Vagina (tissue), 2 donors: ENCODE data around the gene SERGEF. TPM values are rescaled to one million over a fixed set of nuclear protein-coding genes. Genes with fewer than 3 reads are reported as not detected.

Experiments used
- DNase-seq, 2 donors: peaks; one replicate each; pipeline ENCODE4 v3.0.0-alpha.2; 2017; ENCODE audit errors: extremely low spot score in 2 of 2
- H3K27ac ChIP-seq: fragments of 200-600 bp; sonication (generic); one replicate; pipeline ENCODE4 v1.5.1; 2019
- H3K27me3 ChIP-seq: fragments of 200-600 bp; sonication (generic); one replicate; pipeline ENCODE4 v1.5.1; 2019
- H3K36me3 ChIP-seq, 2 donors: fragments of 200-600 bp; sonication (generic); one replicate each; pipeline ENCODE4 v1.5.1; 2017 to 2019
- H3K4me1 ChIP-seq: fragments of 200-600 bp; sonication (generic); one replicate; pipeline ENCODE4 v1.5.1; 2019
- H3K4me3 ChIP-seq, 2 donors: fragments of 200-600 bp; sonication (generic); 1 replicate in 1 of 2; 2 replicates in 1 of 2; pipeline ENCODE4 v1.5.1; 2016 to 2019
- H3K9me3 ChIP-seq: fragments of 200-600 bp; sonication (generic); one replicate; pipeline ENCODE4 v1.5.1; 2019
- POLR2A ChIP-seq, 2 donors: fragments of 450-650 bp; IDR thresholded peaks; one replicate each; pipeline ENCODE4 v1.6.1; 2017; ENCODE audit warnings: antibody characterized with exemption in 2 of 2, mild to moderate bottlenecking in 2 of 2, moderate library complexity in 2 of 2
- POLR2AphosphoS5 ChIP-seq, 2 donors: sonication (generic); formaldehyde crosslinking; IDR thresholded peaks; one replicate each; pipeline ENCODE4 v1.9.0; 2017; ENCODE audit warnings: antibody characterized with exemption in 2 of 2, mild to moderate bottlenecking in 2 of 2, low read depth in 1 of 2; ENCODE audit not compliant: insufficient read depth in 1 of 2
- intact Hi-C: fragments of 100-400 bp; cut with DNase I; formaldehyde crosslinking; loops from one replicate; pipeline ENCODE4 v1.15.1; 2023
- total RNA-seq: library from RNA; depleted of rRNA; stranded (reverse); fragments of >200 nt; gene quantifications from one replicate; pipeline ENCODE4 v1.2.3, GENCODE V29; 2016
- TF ChIP-seq, protein P1 (sequence below), 3 experiments: fragments of 450-650 bp in 2 of 3; fragments of 200-600 bp in 1 of 3; sonication (generic) in 1 of 3; IDR thresholded peaks; one replicate each; pipeline ENCODE4 v1.5.1; 2017 to 2019; ENCODE audit warnings: antibody characterized with exemption in 3 of 3, mild to moderate bottlenecking in 2 of 3, moderate library complexity in 2 of 3

SERGEF gene
- total RNA-seq, 1 donor from 2014 or later = 30.7 TPM

DNA sequence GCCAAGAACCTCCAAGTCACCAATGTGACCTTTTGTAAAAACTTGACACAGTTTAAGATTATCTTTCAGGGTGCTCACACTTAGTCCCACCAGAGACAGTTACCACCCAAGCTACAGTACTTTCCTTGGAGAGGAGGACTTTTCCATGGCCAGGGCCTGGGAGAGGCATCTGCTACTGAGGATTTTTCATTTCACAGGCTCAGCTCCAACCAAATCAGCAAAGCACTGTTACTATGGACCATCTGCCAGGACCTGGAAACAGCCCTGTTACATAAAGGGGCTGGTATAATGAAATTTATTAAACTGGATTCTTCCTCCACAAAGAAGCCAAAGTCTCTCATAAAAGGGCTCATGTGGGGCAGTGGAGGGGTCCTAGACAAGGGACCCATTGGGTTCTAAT lies 38.6 kb downstream of the SERGEF start:
- TF ChIP-seq POLR2A (IDR thresholded peaks at IDR 0.05) (no peak), POLR2AphosphoS5 (IDR thresholded peaks at IDR 0.05; ENCODE audit: insufficient read depth in 1 of 2, low read depth in 1 of 2) (no peak)
- TF ChIP-seq, protein P1, sequence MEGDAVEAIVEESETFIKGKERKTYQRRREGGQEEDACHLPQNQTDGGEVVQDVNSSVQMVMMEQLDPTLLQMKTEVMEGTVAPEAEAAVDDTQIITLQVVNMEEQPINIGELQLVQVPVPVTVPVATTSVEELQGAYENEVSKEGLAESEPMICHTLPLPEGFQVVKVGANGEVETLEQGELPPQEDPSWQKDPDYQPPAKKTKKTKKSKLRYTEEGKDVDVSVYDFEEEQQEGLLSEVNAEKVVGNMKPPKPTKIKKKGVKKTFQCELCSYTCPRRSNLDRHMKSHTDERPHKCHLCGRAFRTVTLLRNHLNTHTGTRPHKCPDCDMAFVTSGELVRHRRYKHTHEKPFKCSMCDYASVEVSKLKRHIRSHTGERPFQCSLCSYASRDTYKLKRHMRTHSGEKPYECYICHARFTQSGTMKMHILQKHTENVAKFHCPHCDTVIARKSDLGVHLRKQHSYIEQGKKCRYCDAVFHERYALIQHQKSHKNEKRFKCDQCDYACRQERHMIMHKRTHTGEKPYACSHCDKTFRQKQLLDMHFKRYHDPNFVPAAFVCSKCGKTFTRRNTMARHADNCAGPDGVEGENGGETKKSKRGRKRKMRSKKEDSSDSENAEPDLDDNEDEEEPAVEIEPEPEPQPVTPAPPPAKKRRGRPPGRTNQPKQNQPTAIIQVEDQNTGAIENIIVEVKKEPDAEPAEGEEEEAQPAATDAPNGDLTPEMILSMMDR (IDR thresholded peaks at IDR 0.05) = no peak
- Histone ChIP-seq H3K27ac (peak overlapping the region; percentile 64), H3K36me3 (peaks cover 0 to 8% of the 10 kb centered on the region in 2 donors), H3K4me3 (no peak overlapping the region), H3K27me3 (no peaks in the 10 kb centered on the region), H3K9me3 (no peaks in the 10 kb centered on the region), H3K4me1 (no peaks in the 10 kb centered on the region)
- no peak for DNase-seq
- intact Hi-C loops = loop anchor here (10.0 kb wide), 1 partner anchor 379 kb away; no protein-coding TSS in a partner anchor

DNA sequence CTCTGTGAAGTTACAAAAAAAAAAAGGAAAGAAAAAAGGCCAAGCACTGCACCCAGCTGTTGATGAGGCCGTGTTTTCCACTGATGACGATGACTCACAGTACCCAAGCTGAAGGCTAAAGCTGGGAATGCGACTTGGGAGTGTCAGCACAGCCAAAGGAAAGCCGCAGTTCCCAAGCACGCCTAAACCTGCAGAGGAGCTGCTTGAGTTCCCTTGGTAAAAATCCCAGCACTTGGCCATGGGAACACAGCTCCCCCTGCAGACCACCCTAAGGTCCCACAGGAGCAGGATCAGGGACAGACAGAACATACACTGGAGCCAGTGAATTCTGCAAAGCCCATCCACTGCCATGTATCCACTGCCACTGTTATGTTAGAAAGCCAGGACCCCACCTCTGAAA lies 39.9 kb downstream of the SERGEF start:
- Histone ChIP-seq H3K27me3 (no peaks in the 10 kb centered on the region), H3K27ac (peak overlapping the region; percentile 64), H3K4me3 (no peak overlapping the region), H3K4me1 (no peaks in the 10 kb centered on the region), H3K9me3 (no peaks in the 10 kb centered on the region), H3K36me3 (peaks cover 0 to 8% of the 10 kb centered on the region in 2 donors)
- intact Hi-C loops = loop anchor here (10.0 kb wide), 1 partner anchor 378 kb away; no protein-coding TSS in a partner anchor
- TF ChIP-seq, protein P1 (IDR thresholded peaks at IDR 0.05) = peak in 1 of 3 experiments; percentile 72
- TF ChIP-seq POLR2A (IDR thresholded peaks at IDR 0.05) = no peak
- TF ChIP-seq POLR2AphosphoS5 (IDR thresholded peaks at IDR 0.05; ENCODE audit: insufficient read depth in 1 of 2, low read depth in 1 of 2) = peak in 1 of 2 donors; percentile 38
- no peak for DNase-seq

DNA sequence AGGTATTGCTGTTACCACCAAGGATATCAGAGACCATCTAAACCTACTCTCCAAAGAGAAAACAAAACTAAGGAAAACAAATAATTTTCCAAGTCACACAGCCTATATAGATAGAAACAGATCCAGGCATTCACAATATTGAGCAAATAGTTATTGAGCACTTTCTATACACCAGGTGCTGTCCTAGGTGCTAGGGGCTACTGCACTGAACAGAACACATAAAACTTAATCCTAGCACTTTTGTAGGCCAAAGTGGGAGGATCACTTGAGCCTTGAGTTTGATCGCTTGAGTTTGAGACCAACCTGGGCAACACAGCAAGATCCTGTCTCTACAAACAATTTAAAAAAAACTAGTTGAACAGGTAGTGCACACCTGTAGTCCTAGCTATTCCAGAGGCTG lies 44.6 kb downstream of the SERGEF start:
- Histone ChIP-seq H3K27ac (no peak overlapping the region), H3K36me3 (peaks cover 0 to 11% of the 10 kb centered on the region in 2 donors), H3K4me3 (no peak overlapping the region), H3K9me3 (no peaks in the 10 kb centered on the region), H3K27me3 (no peaks in the 10 kb centered on the region), H3K4me1 (no peaks in the 10 kb centered on the region)
- intact Hi-C loops = no loop called here
- TF ChIP-seq POLR2A (IDR thresholded peaks at IDR 0.05) (no peak), POLR2AphosphoS5 (IDR thresholded peaks at IDR 0.05; ENCODE audit: insufficient read depth in 1 of 2, low read depth in 1 of 2) (no peak)
- TF ChIP-seq, protein P1 (IDR thresholded peaks at IDR 0.05) = no peak
- DNase-seq = no peak

GRCh38 chr11:17967661-17968060 lies 45.2 kb downstream of the SERGEF start:
- H3K4me1 ChIP-seq = no peaks in the 10 kb centered on the region
- H3K9me3 ChIP-seq = no peaks in the 10 kb centered on the region
- H3K27me3 ChIP-seq = no peaks in the 10 kb centered on the region
- intact Hi-C loops = no loop called here
- H3K27ac ChIP-seq = no peak overlapping the region
- no peak overlapping the region for H3K4me3 ChIP-seq
- H3K36me3 ChIP-seq = peaks cover 0 to 11% of the 10 kb centered on the region in 2 donors
- DNase-seq = no peak
- TF ChIP-seq POLR2A (IDR thresholded peaks at IDR 0.05) (no peak), POLR2AphosphoS5 (IDR thresholded peaks at IDR 0.05; ENCODE audit: insufficient read depth in 1 of 2, low read depth in 1 of 2) (no peak)
- TF ChIP-seq, protein P1 (IDR thresholded peaks at IDR 0.05) = no peak

GRCh38 chr11:17960091-17960490 lies 52.8 kb downstream of the SERGEF start:
- no peak for DNase-seq
- peaks cover 0 to 16% of the 10 kb centered on the region in 2 donors for H3K36me3 ChIP-seq
- no peak overlapping the region for H3K4me3 ChIP-seq
- intact Hi-C loops = no loop called here
- H3K27me3 ChIP-seq = no peaks in the 10 kb centered on the region
- no peak overlapping the region for H3K27ac ChIP-seq
- no peak for TF ChIP-seq POLR2A (IDR thresholded peaks at IDR 0.05)
- TF ChIP-seq POLR2AphosphoS5 (IDR thresholded peaks at IDR 0.05; ENCODE audit: insufficient read depth in 1 of 2, low read depth in 1 of 2) = no peak
- TF ChIP-seq, protein P1 (IDR thresholded peaks at IDR 0.05) = no peak
- no peaks in the 10 kb centered on the region for H3K4me1 ChIP-seq
- H3K9me3 ChIP-seq = no peaks in the 10 kb centered on the region
